HepG2 (cell line): Measurements from ENCODE around the gene FYB2.

Source experiments
- ATF3 ChIP-seq: sonication (generic); formaldehyde crosslinking; IDR thresholded peaks from 2 replicates; pipeline ENCODE4 v1.4.0; 2020; ENCODE audit warnings: missing genetic modification reagents
- CEBPB ChIP-seq: IDR thresholded peaks from 2 replicates; pipeline ENCODE4 v1.6.1; 2011; ENCODE audit warnings: low read depth, low read length, improper control_type of control experiment, borderline replicate concordance
- MTF1 ChIP-seq: sonication (generic); formaldehyde crosslinking; IDR thresholded peaks from 2 replicates; pipeline ENCODE4 v1.5.0; 2020; ENCODE audit warnings: missing genetic modification reagents
- POLR2A ChIP-seq, 2 experiments: IDR thresholded peaks; 2 replicates each; pipeline ENCODE4 v1.6.1; 2011; ENCODE audit warnings: low read depth in 2 of 2, low read length in 2 of 2, mild to moderate bottlenecking in 1 of 2, moderate library complexity in 1 of 2; ENCODE audit not compliant: insufficient read depth in 1 of 2
- RAD21 ChIP-seq: fragments of 450-650 bp; formaldehyde crosslinking; IDR thresholded peaks from 2 replicates; pipeline ENCODE4 v1.5.0; 2020; ENCODE audit warnings: mild to moderate bottlenecking
- TCF12 ChIP-seq, 2 experiments: fragments of 450-650 bp in 1 of 2; sonication (generic) in 1 of 2; formaldehyde crosslinking in 1 of 2; IDR thresholded peaks; 2 replicates each; pipeline versions ENCODE4 v1.6.1 to v1.8.0; 2017 to 2022; ENCODE audit warnings: antibody characterized with exemption in 1 of 2, mild to moderate bottlenecking in 1 of 2, missing genetic modification reagents in 1 of 2, moderate library complexity in 1 of 2
- TCF7L2 ChIP-seq: IDR thresholded peaks from 2 replicates; pipeline ENCODE4 v1.6.1; 2011; ENCODE audit warnings: mild to moderate bottlenecking, low read depth, low read length, moderate library complexity

DNA sequence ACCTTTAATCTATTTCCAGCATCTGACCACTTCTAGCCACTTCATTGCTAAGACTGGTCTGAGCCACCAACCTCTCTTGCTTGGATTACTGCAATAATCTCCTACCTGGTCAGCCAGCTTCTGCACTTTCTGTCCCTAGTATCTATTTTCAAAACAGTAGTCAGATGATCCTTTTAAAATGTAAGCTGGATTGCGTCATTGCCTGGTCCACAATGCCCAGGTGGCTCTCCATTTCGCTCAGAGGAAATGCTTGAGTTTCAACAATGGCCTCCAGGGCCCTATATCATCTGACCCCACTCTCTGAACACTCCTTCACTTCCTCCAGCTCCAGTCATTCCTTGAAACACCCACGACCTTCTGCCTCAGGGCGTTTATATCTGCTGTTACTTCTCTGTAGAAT, 2.3 kb downstream of the FYB2 start:
- TF ChIP-seq ATF3: 0 out of 2 replicates have a peak, but pooled peaks have one; percentile 26
- no peak for TF ChIP-seq RAD21
- TF ChIP-seq MTF1 (CRISPR knock-in tag): no peak
- TF ChIP-seq CEBPB: peak; percentile 92
- no peak for TF ChIP-seq TCF12 (IDR thresholded peaks at IDR 0.05)
- TF ChIP-seq TCF12 (CRISPR knock-in tag; IDR thresholded peaks at IDR 0.05): no peak
- no peak for TF ChIP-seq POLR2A (IDR thresholded peaks at IDR 0.05; ENCODE audit: insufficient read depth in 1 of 2, low read depth in 2 of 2, low read length in 2 of 2)
- no peak for TF ChIP-seq TCF7L2
